Calu3 (cell line): ENCODE data around the gene CDH13. TPM values are rescaled to one million over a fixed set of nuclear protein-coding genes. Genes with fewer than 3 reads are reported as not detected.

Experiments used
- BruUV-seq: library from RNA; stranded (reverse); fragments of 400-500 nt; replicated peaks from 2 replicates; lab custom pipeline; 2021; lab: Mats Ljungman, UMichigan
- CTCF ChIA-PET: fragments of 300-600 bp; sonication (Branson Sonifier 250); formaldehyde crosslinking; loops from one replicate; lab custom pipeline; 2022; ENCODE audit warnings: antibody characterized with exemption; lab: Charles Lee
- DNase-seq: peaks from one replicate; pipeline ENCODE4 v3.0.0; 2022
- H3K27ac Mint-ChIP-seq: one replicate; pipeline ENCODE4 v1.8.0; 2022; ENCODE audit warnings: mixed read lengths; ENCODE audit not compliant: unreplicated experiment
- H3K27me3 Mint-ChIP-seq: one replicate; pipeline ENCODE4 v1.8.0; 2022; ENCODE audit warnings: mixed read lengths; ENCODE audit not compliant: unreplicated experiment
- H3K36me3 Mint-ChIP-seq: one replicate; pipeline ENCODE4 v1.8.0; 2022; ENCODE audit warnings: mild to moderate bottlenecking, moderate library complexity, mixed read lengths; ENCODE audit not compliant: insufficient read depth, unreplicated experiment
- H3K4me1 Mint-ChIP-seq: one replicate; pipeline ENCODE4 v1.8.0; 2022; ENCODE audit warnings: mild to moderate bottlenecking, low read depth, mixed read lengths; ENCODE audit not compliant: unreplicated experiment
- H3K4me3 Mint-ChIP-seq: one replicate; pipeline ENCODE4 v1.8.0; 2022; ENCODE audit warnings: mild to moderate bottlenecking, low read depth, moderate library complexity, mixed read lengths; ENCODE audit not compliant: unreplicated experiment
- H3K9me3 Mint-ChIP-seq: one replicate; pipeline ENCODE4 v1.8.0; 2022; ENCODE audit warnings: low read depth, mixed read lengths; ENCODE audit not compliant: unreplicated experiment
- intact Hi-C: fragments of 100-400 bp; cut with micrococcal nuclease; formaldehyde crosslinking; loops from one replicate; pipeline ENCODE4 v1.10.0; 2022; ENCODE audit not compliant: unreplicated experiment
- total RNA-seq: library from RNA; stranded (reverse); gene quantifications from 2 replicates; pipeline ENCODE4 v1.2.3, GENCODE V29; 2022
- TF ChIP-seq, protein P1 (sequence below): fragments of 200-600 bp; IDR thresholded peaks from one replicate; pipeline ENCODE4 v1.8.0; 2022; ENCODE audit warnings: antibody characterized with exemption; ENCODE audit not compliant: unreplicated experiment

Gene CDH13
- total RNA-seq, 1 experiment from 2014 or later: not detected

- H3K9me3 Mint-ChIP-seq: peaks cover 21% of the 10 kb centered on the region
- no peak for DNase-seq
- no peaks in the 10 kb centered on the region for H3K4me1 Mint-ChIP-seq
- intact Hi-C loops: no loop called here
- H3K27ac Mint-ChIP-seq: no peak overlapping the region
- no peaks in the 10 kb centered on the region for H3K36me3 Mint-ChIP-seq
- no TSS peak for BruUV-seq
- CTCF ChIA-PET: no interaction called here
- no peak overlapping the region for H3K4me3 Mint-ChIP-seq
- TF ChIP-seq, protein P1, sequence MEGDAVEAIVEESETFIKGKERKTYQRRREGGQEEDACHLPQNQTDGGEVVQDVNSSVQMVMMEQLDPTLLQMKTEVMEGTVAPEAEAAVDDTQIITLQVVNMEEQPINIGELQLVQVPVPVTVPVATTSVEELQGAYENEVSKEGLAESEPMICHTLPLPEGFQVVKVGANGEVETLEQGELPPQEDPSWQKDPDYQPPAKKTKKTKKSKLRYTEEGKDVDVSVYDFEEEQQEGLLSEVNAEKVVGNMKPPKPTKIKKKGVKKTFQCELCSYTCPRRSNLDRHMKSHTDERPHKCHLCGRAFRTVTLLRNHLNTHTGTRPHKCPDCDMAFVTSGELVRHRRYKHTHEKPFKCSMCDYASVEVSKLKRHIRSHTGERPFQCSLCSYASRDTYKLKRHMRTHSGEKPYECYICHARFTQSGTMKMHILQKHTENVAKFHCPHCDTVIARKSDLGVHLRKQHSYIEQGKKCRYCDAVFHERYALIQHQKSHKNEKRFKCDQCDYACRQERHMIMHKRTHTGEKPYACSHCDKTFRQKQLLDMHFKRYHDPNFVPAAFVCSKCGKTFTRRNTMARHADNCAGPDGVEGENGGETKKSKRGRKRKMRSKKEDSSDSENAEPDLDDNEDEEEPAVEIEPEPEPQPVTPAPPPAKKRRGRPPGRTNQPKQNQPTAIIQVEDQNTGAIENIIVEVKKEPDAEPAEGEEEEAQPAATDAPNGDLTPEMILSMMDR: no peak
- H3K27me3 Mint-ChIP-seq: no peaks in the 10 kb centered on the region
Observed at GRCh38 chr16:82891424-82891823, 264.7 kb downstream of the CDH13 start.

DNA sequence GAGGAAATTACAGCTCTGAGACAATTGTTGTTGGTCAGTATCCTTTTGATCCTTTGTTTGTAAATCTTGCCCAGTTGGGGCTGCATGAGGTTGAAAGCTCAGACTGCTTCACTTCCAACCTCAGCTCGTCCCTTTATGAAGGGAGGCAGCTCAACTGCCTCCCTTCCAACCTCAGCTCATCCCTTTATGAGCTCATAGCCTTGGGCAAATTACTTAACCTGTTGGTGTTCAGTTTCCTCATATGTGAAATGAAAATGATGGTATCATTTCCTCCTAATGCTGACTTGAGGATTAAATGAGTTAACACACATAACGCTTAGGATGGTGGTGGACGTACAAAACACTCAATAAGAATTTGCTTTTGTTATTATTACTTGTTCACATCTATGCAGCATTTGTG is 265.1 kb downstream of the CDH13 start:
- no peak for DNase-seq
- peaks cover 19% of the 10 kb centered on the region for H3K9me3 Mint-ChIP-seq
- no peaks in the 10 kb centered on the region for H3K36me3 Mint-ChIP-seq
- H3K27ac Mint-ChIP-seq: no peak overlapping the region
- no peaks in the 10 kb centered on the region for H3K4me1 Mint-ChIP-seq
- no peak overlapping the region for H3K4me3 Mint-ChIP-seq
- no TSS peak for BruUV-seq
- no peaks in the 10 kb centered on the region for H3K27me3 Mint-ChIP-seq
- CTCF ChIA-PET: no interaction called here
- TF ChIP-seq, protein P1: no peak
- intact Hi-C loops: no loop called here

DNA sequence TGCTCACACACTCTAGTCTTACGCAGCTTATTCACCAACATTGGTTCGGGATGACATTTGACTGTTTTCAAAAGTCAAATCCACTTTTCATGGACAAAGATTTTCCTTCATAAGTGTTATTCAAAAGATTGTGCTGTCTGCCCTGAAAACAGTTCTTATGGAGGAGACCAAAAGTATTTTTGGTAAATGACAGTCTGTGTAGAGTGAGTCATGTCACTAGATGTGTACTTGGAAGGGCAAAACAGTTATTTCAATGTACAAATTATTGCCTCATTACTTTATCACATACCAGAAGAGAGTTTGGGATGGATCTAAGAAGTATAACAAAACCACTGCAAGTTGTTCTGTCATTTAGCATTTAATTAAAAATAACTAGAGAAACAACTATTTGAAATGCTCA is 265.6 kb downstream of the CDH13 start:
- DNase-seq: no peak
- intact Hi-C loops: no loop called here
- H3K9me3 Mint-ChIP-seq: peaks cover 16% of the 10 kb centered on the region
- no peaks in the 10 kb centered on the region for H3K4me1 Mint-ChIP-seq
- TF ChIP-seq, protein P1: no peak
- no peak overlapping the region for H3K27ac Mint-ChIP-seq
- CTCF ChIA-PET: no interaction called here
- BruUV-seq: no TSS peak
- H3K36me3 Mint-ChIP-seq: no peaks in the 10 kb centered on the region
- H3K27me3 Mint-ChIP-seq: no peaks in the 10 kb centered on the region
- H3K4me3 Mint-ChIP-seq: no peak overlapping the region

GRCh38 chr16:82895843-82896242 is 269.1 kb downstream of the CDH13 start:
- intact Hi-C loops: no loop called here
- Mint-ChIP-seq H3K4me3 (no peak overlapping the region), H3K4me1 (no peaks in the 10 kb centered on the region), H3K9me3 (peaks cover 23% of the 10 kb centered on the region), H3K27me3 (no peaks in the 10 kb centered on the region), H3K27ac (no peak overlapping the region), H3K36me3 (no peaks in the 10 kb centered on the region)
- DNase-seq: no peak
- no TSS peak for BruUV-seq
- CTCF ChIA-PET: no interaction called here
- TF ChIP-seq, protein P1: no peak
